Measurements from ENCODE around the gene SLC4A2.
A peak's percentile ranks its signal among the peaks of the same experiment; 100 is the strongest.
"Not testable (repeated sequence)": the region's sequence is repeated elsewhere in the genome, so short reads cannot be mapped to it uniquely, and the experiment has no call there.

Gene SLC4A2

GRCh38 chr7:151028948-151029501, 30.4 kb upstream of the SLC4A2 start:
- Mint-ChIP-seq H3K27me3 (peaks cover 21% of the 10 kb centered on the region), H3K9me3 (no peaks in the 10 kb centered on the region), H3K36me3 (ENCODE audit: low read depth) (peaks cover 19% of the 10 kb centered on the region), H3K27ac (peak overlapping the region; percentile 91), H3K4me1 (ENCODE audit: low read depth) (peaks cover 52% of the 10 kb centered on the region), H3K4me3 (peak overlapping the region; percentile 93)
- intact Hi-C loops (cut with micrococcal nuclease), result loop anchor here (1.0 to 2.0 kb wide), 3 partner anchors 29 to 60 kb away; partner anchors contain the start of gene TMUB1

GRCh38 chr7:151031011-151031410, 28.4 kb upstream of the SLC4A2 start:
- H3K27ac Mint-ChIP-seq, result peak overlapping the region; percentile 8
- peaks cover 39% of the 10 kb centered on the region for H3K36me3 Mint-ChIP-seq (ENCODE audit: low read depth)
- no peak overlapping the region for H3K4me3 Mint-ChIP-seq
- H3K4me1 Mint-ChIP-seq (ENCODE audit: low read depth), result peaks cover 65% of the 10 kb centered on the region
- intact Hi-C loops (cut with micrococcal nuclease), result no loop called here
- no peaks in the 10 kb centered on the region for H3K9me3 Mint-ChIP-seq
- peaks cover 14% of the 10 kb centered on the region for H3K27me3 Mint-ChIP-seq

GRCh38 chr7:151032936-151033863, 26.2 kb upstream of the SLC4A2 start:
- H3K4me1 Mint-ChIP-seq (ENCODE audit: low read depth), result peaks cover 54% of the 10 kb centered on the region
- intact Hi-C loops (cut with micrococcal nuclease), result no loop called here
- no peak overlapping the region for H3K4me3 Mint-ChIP-seq
- no peaks in the 10 kb centered on the region for H3K27me3 Mint-ChIP-seq
- H3K9me3 Mint-ChIP-seq, result no peaks in the 10 kb centered on the region
- H3K36me3 Mint-ChIP-seq (ENCODE audit: low read depth), result peaks cover 59% of the 10 kb centered on the region
- H3K27ac Mint-ChIP-seq, result peak overlapping the region; percentile 48

- H3K9me3 Mint-ChIP-seq, result no peaks in the 10 kb centered on the region
- no peak overlapping the region for H3K4me3 Mint-ChIP-seq
- intact Hi-C loops (cut with micrococcal nuclease), result no loop called here
- peaks cover 56% of the 10 kb centered on the region for H3K4me1 Mint-ChIP-seq (ENCODE audit: low read depth)
- H3K27ac Mint-ChIP-seq, result peak overlapping the region; percentile 48
- no peaks in the 10 kb centered on the region for H3K27me3 Mint-ChIP-seq
- peaks cover 59% of the 10 kb centered on the region for H3K36me3 Mint-ChIP-seq (ENCODE audit: low read depth)
Observed at GRCh38 chr7:151033864-151034249, 25.5 kb upstream of the SLC4A2 start.

- H3K27me3 Mint-ChIP-seq, result no peaks in the 10 kb centered on the region
- no peaks in the 10 kb centered on the region for H3K9me3 Mint-ChIP-seq
- intact Hi-C loops (cut with micrococcal nuclease), result no loop called here
- peaks cover 59% of the 10 kb centered on the region for H3K36me3 Mint-ChIP-seq (ENCODE audit: low read depth)
- H3K27ac Mint-ChIP-seq, result peak overlapping the region; percentile 37
- H3K4me3 Mint-ChIP-seq, result no peak overlapping the region
- peaks cover 57% of the 10 kb centered on the region for H3K4me1 Mint-ChIP-seq (ENCODE audit: low read depth)
Observed at GRCh38 chr7:151034312-151035025, 24.9 kb upstream of the SLC4A2 start.

- Mint-ChIP-seq H3K27me3 (no peaks in the 10 kb centered on the region), H3K9me3 (no peaks in the 10 kb centered on the region), H3K4me1 (ENCODE audit: low read depth) (peaks cover 58% of the 10 kb centered on the region), H3K36me3 (ENCODE audit: low read depth) (peaks cover 59% of the 10 kb centered on the region), H3K27ac (peak overlapping the region; percentile 37), H3K4me3 (no peak overlapping the region)
- intact Hi-C loops (cut with micrococcal nuclease), result no loop called here
Observed at GRCh38 chr7:151035026-151035717, 24.2 kb upstream of the SLC4A2 start.

- H3K4me3 Mint-ChIP-seq, result no peak overlapping the region
- H3K9me3 Mint-ChIP-seq, result no peaks in the 10 kb centered on the region
- H3K4me1 Mint-ChIP-seq (ENCODE audit: low read depth), result peaks cover 61% of the 10 kb centered on the region
- intact Hi-C loops (cut with micrococcal nuclease), result no loop called here
- H3K27me3 Mint-ChIP-seq, result no peaks in the 10 kb centered on the region
- peaks cover 59% of the 10 kb centered on the region for H3K36me3 Mint-ChIP-seq (ENCODE audit: low read depth)
- no peak overlapping the region for H3K27ac Mint-ChIP-seq
Observed at GRCh38 chr7:151035902-151036301, 23.5 kb upstream of the SLC4A2 start.

- Mint-ChIP-seq H3K36me3 (ENCODE audit: low read depth) (peaks cover 71% of the 10 kb centered on the region), H3K9me3 (no peaks in the 10 kb centered on the region), H3K4me1 (ENCODE audit: low read depth) (peaks cover 36% of the 10 kb centered on the region), H3K4me3 (no peak overlapping the region), H3K27me3 (no peaks in the 10 kb centered on the region), H3K27ac (peak overlapping the region; percentile 16)
- intact Hi-C loops (cut with micrococcal nuclease), result no loop called here
Observed at GRCh38 chr7:151038951-151039849, 20.2 kb upstream of the SLC4A2 start.

GRCh38 chr7:151039850-151040548, 19.4 kb upstream of the SLC4A2 start:
- Mint-ChIP-seq H3K36me3 (ENCODE audit: low read depth) (peaks cover 71% of the 10 kb centered on the region), H3K27ac (no peak overlapping the region), H3K4me1 (ENCODE audit: low read depth) (peaks cover 29% of the 10 kb centered on the region), H3K9me3 (no peaks in the 10 kb centered on the region), H3K27me3 (no peaks in the 10 kb centered on the region), H3K4me3 (no peak overlapping the region)
- intact Hi-C loops (cut with micrococcal nuclease), result no loop called here

- H3K27ac Mint-ChIP-seq, result no peak overlapping the region
Observed at GRCh38 chr7:151040616-151041375, 18.6 kb upstream of the SLC4A2 start.

GRCh38 chr7:151043449-151043848, 15.9 kb upstream of the SLC4A2 start:
- H3K27me3 Mint-ChIP-seq; H3K4me3 Mint-ChIP-seq; H3K27ac Mint-ChIP-seq; H3K9me3 Mint-ChIP-seq; intact Hi-C loops (cut with micrococcal nuclease): not testable (repeated sequence)
- H3K36me3 Mint-ChIP-seq (ENCODE audit: low read depth), result peaks cover 51% of the 10 kb centered on the region
- H3K4me1 Mint-ChIP-seq (ENCODE audit: low read depth), result peaks cover 32% of the 10 kb centered on the region

More at GRCh38 chr7:151040616-151041375, 18.6 kb upstream of the SLC4A2 start:
- Mint-ChIP-seq H3K27me3 (no peaks in the 10 kb centered on the region), H3K4me1 (ENCODE audit: low read depth) (peaks cover 23% of the 10 kb centered on the region), H3K4me3 (no peak overlapping the region), H3K9me3 (no peaks in the 10 kb centered on the region), H3K36me3 (ENCODE audit: low read depth) (peaks cover 71% of the 10 kb centered on the region)
- intact Hi-C loops (cut with micrococcal nuclease), result no loop called here

- H3K4me3 Mint-ChIP-seq, result no peak overlapping the region
- H3K27me3 Mint-ChIP-seq, result peaks cover 10% of the 10 kb centered on the region
- no peak overlapping the region for H3K27ac Mint-ChIP-seq
- H3K4me1 Mint-ChIP-seq (ENCODE audit: low read depth), result peaks cover 27% of the 10 kb centered on the region
- intact Hi-C loops (cut with micrococcal nuclease), result no loop called here
- H3K36me3 Mint-ChIP-seq (ENCODE audit: low read depth), result peaks cover 51% of the 10 kb centered on the region
- H3K9me3 Mint-ChIP-seq, result no peaks in the 10 kb centered on the region
Observed at GRCh38 chr7:151043959-151044358, 15.4 kb upstream of the SLC4A2 start.
